ES-I3 (cell line): ENCODE data around the gene TTC9.

Source experiments
- H3K36me3 ChIP-seq: 2 replicates; pipeline ENCODE4 v1.6.1; 2013; ENCODE audit warnings: mild to moderate bottlenecking, low read length, control low read depth, moderate library complexity; ENCODE audit not compliant: insufficient read depth
- H3K4me1 ChIP-seq: 2 replicates; pipeline ENCODE4 v1.6.1; 2013; ENCODE audit warnings: mild to moderate bottlenecking, control low read depth, low read length; ENCODE audit not compliant: insufficient read depth
- H3K9ac ChIP-seq: 2 replicates; pipeline ENCODE4 v1.6.1; 2013; ENCODE audit warnings: low read depth, mild to moderate bottlenecking, low read length, moderate library complexity
- H3K9me3 ChIP-seq: 2 replicates; pipeline ENCODE4 v1.6.1; 2013; ENCODE audit warnings: mild to moderate bottlenecking, low read length, moderate library complexity; ENCODE audit not compliant: control insufficient read depth, insufficient read depth

Gene TTC9

DNA sequence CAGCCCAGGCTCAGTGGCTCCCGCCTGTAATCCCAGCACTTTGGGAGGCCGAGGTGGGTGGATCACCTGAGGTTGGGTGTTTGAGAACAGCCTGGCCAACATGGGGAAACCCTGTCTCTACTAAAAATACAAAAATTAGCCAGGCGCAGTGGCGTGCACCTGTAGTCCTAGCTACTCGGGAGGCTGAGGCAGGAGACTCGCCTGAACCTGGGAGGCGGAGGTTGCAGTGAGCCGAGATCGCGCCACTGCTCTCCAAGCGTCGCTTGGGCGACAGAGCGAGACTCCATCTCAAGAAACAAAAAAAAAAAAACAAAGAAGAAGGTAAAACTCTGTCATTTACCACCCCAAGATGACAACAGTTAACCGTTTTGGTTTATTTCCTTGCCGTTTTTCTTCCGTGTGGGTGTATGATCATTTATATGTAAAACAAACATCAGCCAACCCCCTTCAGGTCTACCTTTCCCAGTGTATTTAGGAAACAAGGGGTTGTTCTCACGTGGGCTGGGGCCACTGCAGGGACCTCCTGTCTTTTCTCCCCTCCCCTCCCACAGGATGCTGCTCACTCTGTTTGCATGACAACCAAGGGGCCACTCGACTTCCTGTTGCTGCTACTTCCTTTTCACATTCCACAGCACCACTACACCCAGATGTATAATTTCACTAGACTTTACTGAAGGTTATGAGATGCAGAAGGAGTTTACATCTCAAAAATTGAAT lies 13.6 kb downstream of the TTC9 start:
- H3K9me3 ChIP-seq = no peaks in the 10 kb centered on the region
- peaks cover 47% of the 10 kb centered on the region for H3K4me1 ChIP-seq
- H3K9ac ChIP-seq = peak overlapping the region; percentile 6; the same call in 1 of the 2 replicates
- H3K36me3 ChIP-seq = no peaks in the 10 kb centered on the region

DNA sequence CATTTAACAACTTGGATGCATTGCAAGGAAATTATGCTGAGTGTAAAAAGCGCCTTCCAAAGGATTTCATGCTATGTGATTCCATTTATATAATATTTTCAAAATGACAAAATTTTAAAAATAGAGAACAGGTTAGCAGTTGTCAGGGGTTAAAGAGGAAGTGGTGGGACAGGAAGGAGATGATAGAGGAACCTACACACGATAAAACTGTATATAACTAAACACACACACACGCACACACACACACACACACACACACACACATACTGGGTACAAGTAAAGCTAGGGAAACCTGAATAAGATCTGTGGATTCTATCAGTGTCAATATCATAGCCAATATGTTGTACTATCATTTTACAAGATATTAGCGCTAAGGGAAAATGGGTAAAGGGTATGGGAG lies 17.2 kb downstream of the TTC9 start:
- Histone ChIP-seq H3K36me3 (no peaks in the 10 kb centered on the region), H3K4me1 (peaks cover 46% of the 10 kb centered on the region), H3K9ac (no peak overlapping the region), H3K9me3 (no peaks in the 10 kb centered on the region)

DNA sequence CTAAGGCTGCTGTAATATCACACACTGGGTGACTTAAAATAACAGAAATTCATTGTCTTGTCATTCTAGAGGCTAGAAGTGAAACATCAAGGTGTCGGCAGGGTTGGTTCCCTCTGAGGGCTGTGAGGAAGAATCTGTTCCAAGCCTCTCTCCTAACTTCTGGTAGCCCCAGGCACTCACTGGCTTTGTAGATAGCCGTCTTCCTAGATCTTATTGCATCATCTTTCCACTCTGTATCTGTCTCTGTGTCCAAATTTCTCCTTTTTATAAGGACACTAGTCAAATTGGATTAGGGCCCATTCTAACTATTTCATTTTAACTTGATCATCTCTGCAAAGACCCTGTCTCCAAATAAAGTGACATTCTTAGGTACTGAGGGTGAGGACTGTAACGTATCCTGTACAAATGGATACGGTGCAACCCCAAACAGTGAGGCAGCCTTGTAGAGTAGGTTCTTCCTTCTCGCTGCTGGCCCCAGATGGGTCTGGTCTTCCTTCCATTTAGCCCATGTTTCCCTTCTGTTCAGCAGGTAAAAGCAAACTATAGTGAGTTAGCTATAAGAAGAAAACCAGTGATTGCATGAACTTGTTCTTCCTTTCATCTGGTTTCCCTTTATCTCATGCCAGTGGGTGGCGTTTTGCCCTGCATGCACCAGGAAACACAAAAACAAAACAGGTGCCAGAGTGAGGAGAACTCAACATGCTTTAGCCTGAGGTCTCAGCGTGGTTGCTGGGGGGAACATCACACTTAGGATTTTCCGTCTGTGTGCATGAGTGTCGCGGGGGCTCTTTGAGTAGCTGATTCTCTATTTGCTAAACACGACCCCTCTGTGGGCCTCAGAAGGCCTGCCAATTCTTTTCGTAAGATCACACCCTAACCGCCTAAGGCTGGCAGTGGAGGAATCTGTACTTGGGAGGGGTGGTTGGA lies 19.5 kb downstream of the TTC9 start:
- Histone ChIP-seq H3K4me1 (peaks cover 42% of the 10 kb centered on the region), H3K36me3 (no peaks in the 10 kb centered on the region), H3K9me3 (no peaks in the 10 kb centered on the region), H3K9ac (no peak overlapping the region)

DNA sequence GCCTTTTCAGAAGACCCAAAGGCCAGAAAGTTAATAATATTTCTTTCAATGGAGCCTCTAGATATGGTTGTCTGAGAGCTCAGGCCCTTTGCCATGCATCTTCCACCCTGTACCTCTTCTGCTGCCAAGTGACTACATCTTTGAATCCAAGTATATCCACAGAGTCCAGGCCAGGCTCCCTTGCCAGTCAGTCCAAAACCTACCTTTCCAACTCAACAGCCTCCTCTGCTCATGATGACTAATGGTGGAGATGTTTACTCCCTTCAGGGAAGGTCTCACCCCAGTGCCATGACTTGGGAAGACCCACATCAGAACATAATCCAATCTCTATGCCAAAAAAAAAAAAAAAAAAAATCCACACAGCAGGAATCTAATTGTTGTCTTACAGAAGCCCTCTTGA lies 20.4 kb downstream of the TTC9 start:
- H3K4me1 ChIP-seq = peaks cover 39% of the 10 kb centered on the region
- H3K36me3 ChIP-seq = no peaks in the 10 kb centered on the region
- no peaks in the 10 kb centered on the region for H3K9me3 ChIP-seq
- no peak overlapping the region for H3K9ac ChIP-seq

DNA sequence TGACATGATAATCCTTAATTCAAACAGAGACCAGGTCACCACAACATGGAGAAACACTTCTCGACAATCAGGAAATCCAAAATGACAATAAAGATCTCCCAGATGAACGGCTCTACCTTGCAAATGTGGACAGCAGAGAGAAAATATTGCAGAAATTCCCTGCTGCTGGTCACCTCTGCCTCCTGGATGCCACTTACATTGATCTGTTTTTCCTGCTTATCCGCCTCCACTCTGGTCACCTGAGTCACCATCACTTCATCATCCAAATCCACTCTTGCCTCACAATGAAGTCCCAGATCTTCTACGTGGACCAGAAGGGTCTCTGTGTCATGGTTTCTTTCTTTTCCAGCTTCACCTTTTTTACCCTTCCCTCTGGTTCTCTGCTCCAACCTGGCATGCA lies 21.1 kb downstream of the TTC9 start:
- Histone ChIP-seq H3K9me3 (no peaks in the 10 kb centered on the region), H3K4me1 (peaks cover 35% of the 10 kb centered on the region), H3K36me3 (no peaks in the 10 kb centered on the region)

DNA sequence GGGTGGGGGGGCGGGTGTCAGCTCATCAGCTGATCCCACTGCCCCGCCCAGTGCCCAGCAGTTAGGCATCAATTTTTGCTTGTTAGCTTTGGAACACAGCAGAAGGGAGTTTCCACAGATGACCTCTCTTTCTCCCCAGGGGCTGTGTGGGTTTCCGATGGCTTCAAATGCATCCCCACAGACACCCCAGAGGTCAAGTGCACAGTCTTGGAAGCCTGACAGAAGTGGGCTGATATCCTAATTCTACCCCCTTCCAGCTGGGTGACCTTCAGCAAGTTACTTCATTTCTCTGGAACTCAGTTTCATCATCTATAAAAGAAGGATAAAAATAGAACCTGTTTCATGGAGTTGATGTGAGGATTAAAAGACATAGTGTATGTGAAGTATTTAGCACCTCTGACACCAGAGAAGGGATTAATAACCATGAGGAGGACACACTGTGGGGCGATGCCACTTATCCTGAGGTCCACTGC lies 22.0 kb downstream of the TTC9 start:
- Histone ChIP-seq H3K4me1 (peaks cover 35% of the 10 kb centered on the region), H3K9ac (no peak overlapping the region), H3K36me3 (no peaks in the 10 kb centered on the region), H3K9me3 (no peaks in the 10 kb centered on the region)

More for the DNA sequence above, 21.1 kb downstream of the TTC9 start:
- H3K9ac ChIP-seq = no peak overlapping the region

DNA sequence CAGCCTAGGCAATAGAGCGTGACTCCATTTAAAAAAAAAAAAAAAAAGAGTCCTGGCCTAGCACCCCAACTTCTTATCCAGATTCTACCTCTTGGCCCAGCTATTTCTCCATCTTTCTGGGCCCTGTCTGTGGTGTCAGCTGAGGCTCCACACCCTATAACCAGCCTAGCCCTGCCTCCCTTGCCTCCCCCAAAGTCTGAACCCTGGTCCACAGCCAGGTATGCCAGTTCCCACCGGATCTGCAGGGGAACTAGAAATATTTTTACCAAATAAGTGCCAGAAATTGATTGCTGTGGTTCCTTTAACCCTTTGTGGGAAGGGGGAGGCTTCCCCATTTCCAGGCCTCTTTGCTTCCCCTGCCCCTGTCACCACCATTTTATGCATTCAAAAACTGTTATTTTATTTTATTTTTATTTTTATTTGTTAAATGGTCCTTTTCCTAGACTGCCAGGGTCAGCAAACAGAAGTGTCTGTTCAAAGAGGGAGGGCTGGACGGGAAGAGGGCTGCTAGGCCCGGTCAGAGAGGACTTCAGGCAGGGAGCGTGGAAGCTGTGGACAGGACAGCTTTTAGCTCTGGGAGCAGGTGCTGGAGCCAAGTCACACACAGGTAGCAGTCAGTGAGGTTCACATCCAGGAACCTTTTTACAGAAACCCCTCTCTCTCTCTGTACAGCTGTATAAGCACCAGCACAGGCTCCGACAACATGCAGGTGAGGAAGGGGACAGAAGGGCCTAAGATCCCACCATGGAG lies 23.2 kb downstream of the TTC9 start:
- Histone ChIP-seq H3K9ac (no peak overlapping the region), H3K4me1 (peaks cover 24% of the 10 kb centered on the region), H3K36me3 (no peaks in the 10 kb centered on the region; the same call in 1 of the 2 replicates)

GRCh38 chr14:70665448-70666360 lies 24.0 kb downstream of the TTC9 start:
- peaks cover 3% of the 10 kb centered on the region; the same call in 1 of the 2 replicates for H3K36me3 ChIP-seq
- H3K9me3 ChIP-seq = no peaks in the 10 kb centered on the region
- peaks cover 24% of the 10 kb centered on the region for H3K4me1 ChIP-seq
- H3K9ac ChIP-seq = no peak overlapping the region

More for the DNA sequence above, 23.2 kb downstream of the TTC9 start:
- no peaks in the 10 kb centered on the region for H3K9me3 ChIP-seq

- Histone ChIP-seq H3K36me3 (peaks cover 7% of the 10 kb centered on the region; the same call in 1 of the 2 replicates), H3K9me3 (no peaks in the 10 kb centered on the region), H3K9ac (no peak overlapping the region), H3K4me1 (peaks cover 20% of the 10 kb centered on the region)
Observed at GRCh38 chr14:70666361-70666686, 24.6 kb downstream of the TTC9 start.

- no peak overlapping the region for H3K9ac ChIP-seq
- H3K4me1 ChIP-seq = peaks cover 5% of the 10 kb centered on the region
- peaks cover 16% of the 10 kb centered on the region; the same call in 1 of the 2 replicates for H3K36me3 ChIP-seq
- no peaks in the 10 kb centered on the region for H3K9me3 ChIP-seq
Observed at GRCh38 chr14:70670992-70671651, 29.4 kb downstream of the TTC9 start.

GRCh38 chr14:70671652-70672644 lies 30.2 kb downstream of the TTC9 start:
- Histone ChIP-seq H3K36me3 (peaks cover 16% of the 10 kb centered on the region; the same call in 1 of the 2 replicates), H3K9ac (no peak overlapping the region), H3K4me1 (no peaks in the 10 kb centered on the region), H3K9me3 (no peaks in the 10 kb centered on the region)

- peaks cover 3% of the 10 kb centered on the region; the same call in 1 of the 2 replicates for H3K36me3 ChIP-seq
- no peaks in the 10 kb centered on the region for H3K9me3 ChIP-seq
- no peaks in the 10 kb centered on the region for H3K4me1 ChIP-seq
- no peak overlapping the region for H3K9ac ChIP-seq
Observed at GRCh38 chr14:70677341-70677740, 35.6 kb downstream of the TTC9 start.
